Measurements from ENCODE around the gene MEIS3. TPM values are rescaled to one million over a fixed set of nuclear protein-coding genes. Genes with fewer than 3 reads are reported as not detected.
"Not testable (repeated sequence)": the region's sequence is repeated elsewhere in the genome, so short reads cannot be mapped to it uniquely, and the experiment has no call there.

Gene MEIS3
- total RNA-seq, 1 experiment from 2014 or later = 1.3 TPM

- not testable (repeated sequence) for H3K27ac ChIP-seq (ENCODE audit: low read length)
Measured at GRCh38 chr19:47384533-47384932, 34.8 kb downstream of the MEIS3 start.

GRCh38 chr19:47383890-47384289 is 35.4 kb downstream of the MEIS3 start:
- H3K4me3 ChIP-seq (ENCODE audit: low read length); H3K79me2 ChIP-seq (ENCODE audit: low read length); H3K27me3 ChIP-seq (ENCODE audit: low read length); ATAC-seq; H2AFZ ChIP-seq (ENCODE audit: low read length); H3K9me2 ChIP-seq (replicated peaks; ENCODE audit: low read length); H3K27ac ChIP-seq (ENCODE audit: low read length); H3K4me2 ChIP-seq (ENCODE audit: low read length); H3K36me3 ChIP-seq (ENCODE audit: low read depth, low read length); CTCF ChIA-PET; POLR2A ChIA-PET (ENCODE audit: unreplicated experiment); DNase-seq; intact Hi-C loops (cut with micrococcal nuclease); H4K20me1 ChIP-seq (ENCODE audit: low read length); H3K4me1 ChIP-seq (ENCODE audit: insufficient read depth, low read length); H3F3A ChIP-seq (ENCODE audit: low read length, unreplicated experiment); BruUV-seq (replicated peaks); H3K9ac ChIP-seq (ENCODE audit: low read length); H3K9me3 ChIP-seq (ENCODE audit: low read length): not testable (repeated sequence)

More at GRCh38 chr19:47384533-47384932, 34.8 kb downstream of the MEIS3 start:
- POLR2A ChIA-PET (ENCODE audit: unreplicated experiment); H3K79me2 ChIP-seq (ENCODE audit: low read length); BruUV-seq (replicated peaks); H3K4me3 ChIP-seq (ENCODE audit: low read length); ATAC-seq; H3F3A ChIP-seq (ENCODE audit: low read length, unreplicated experiment); H3K27me3 ChIP-seq (ENCODE audit: low read length); H3K9me2 ChIP-seq (replicated peaks; ENCODE audit: low read length); H3K36me3 ChIP-seq (ENCODE audit: low read depth, low read length); DNase-seq; H2AFZ ChIP-seq (ENCODE audit: low read length); H3K9ac ChIP-seq (ENCODE audit: low read length); H3K9me3 ChIP-seq (ENCODE audit: low read length); intact Hi-C loops (cut with micrococcal nuclease); H4K20me1 ChIP-seq (ENCODE audit: low read length); H3K4me1 ChIP-seq (ENCODE audit: insufficient read depth, low read length); H3K4me2 ChIP-seq (ENCODE audit: low read length); CTCF ChIA-PET: not testable (repeated sequence)

- Histone ChIP-seq H3K4me1 (ENCODE audit: insufficient read depth, low read length) (no peaks in the 10 kb centered on the region), H3K79me2 (ENCODE audit: low read length) (no peaks in the 10 kb centered on the region), H3K9me3 (ENCODE audit: low read length) (no peaks in the 10 kb centered on the region), H2AFZ (ENCODE audit: low read length) (no peak overlapping the region), H3K9ac (ENCODE audit: low read length) (no peak overlapping the region), H3F3A (ENCODE audit: low read length, unreplicated experiment) (no peaks in the 10 kb centered on the region), H3K36me3 (ENCODE audit: low read depth, low read length) (no peaks in the 10 kb centered on the region), H3K27me3 (ENCODE audit: low read length) (no peaks in the 10 kb centered on the region), H3K9me2 (replicated peaks; ENCODE audit: low read length) (no peaks in the 10 kb centered on the region), H3K27ac (ENCODE audit: low read length) (no peak overlapping the region), H3K4me2 (ENCODE audit: low read length) (no peak overlapping the region), H4K20me1 (ENCODE audit: low read length) (no peaks in the 10 kb centered on the region), H3K4me3 (ENCODE audit: low read length) (no peak overlapping the region)
- DNase-seq (no peak), ATAC-seq (no peak)
- ChIA-PET CTCF (interaction anchor here (0.7 kb wide), 1 partner anchor 134 kb away, joined by 3 read pairs; no protein-coding TSS in a partner anchor), POLR2A (ENCODE audit: unreplicated experiment) (no interaction called here)
- intact Hi-C loops (cut with micrococcal nuclease) = no loop called here
- BruUV-seq (replicated peaks) = no TSS peak
- no peak for TF ChIP-seq EZH2 (IDR thresholded peaks at IDR 0.05; ENCODE audit: low read length, unreplicated experiment)
Measured at GRCh38 chr19:47381653-47382279, 37.6 kb downstream of the MEIS3 start.

- POLR2A ChIA-PET (ENCODE audit: unreplicated experiment) = no interaction called here
Measured at GRCh38 chr19:47381121-47381520, 38.2 kb downstream of the MEIS3 start.

More at GRCh38 chr19:47381121-47381520, 38.2 kb downstream of the MEIS3 start:
- no peak overlapping the region for H3K4me2 ChIP-seq (ENCODE audit: low read length)
- H3K9ac ChIP-seq (ENCODE audit: low read length) = no peak overlapping the region
- CTCF ChIA-PET = interaction anchor here (0.7 kb wide), 1 partner anchor 135 kb away, joined by 3 read pairs; no protein-coding TSS in a partner anchor
- no TSS peak for BruUV-seq (replicated peaks)
- no peak overlapping the region for H3K4me3 ChIP-seq (ENCODE audit: low read length)
- H3K4me1 ChIP-seq (ENCODE audit: insufficient read depth, low read length) = no peaks in the 10 kb centered on the region
- H3K9me2 ChIP-seq (replicated peaks; ENCODE audit: low read length) = no peaks in the 10 kb centered on the region
- H3K27me3 ChIP-seq (ENCODE audit: low read length) = no peaks in the 10 kb centered on the region
- no peaks in the 10 kb centered on the region for H3K36me3 ChIP-seq (ENCODE audit: low read depth, low read length)
- ATAC-seq (no peak), DNase-seq (no peak)
- H3K79me2 ChIP-seq (ENCODE audit: low read length) = no peaks in the 10 kb centered on the region
- H4K20me1 ChIP-seq (ENCODE audit: low read length) = no peaks in the 10 kb centered on the region
- no peak overlapping the region for H2AFZ ChIP-seq (ENCODE audit: low read length)
- no peaks in the 10 kb centered on the region for H3K9me3 ChIP-seq (ENCODE audit: low read length)
- TF ChIP-seq EZH2 (IDR thresholded peaks at IDR 0.05; ENCODE audit: low read length, unreplicated experiment) (no peak), CTCF (conservative IDR thresholded peaks at IDR 0.05; ENCODE audit: low read depth, low read length) (no peak), EZH2phosphoT487 (IDR thresholded peaks at IDR 0.05; ENCODE audit: borderline replicate concordance, low read length) (no peak)
- intact Hi-C loops (cut with micrococcal nuclease) = no loop called here
- H3K27ac ChIP-seq (ENCODE audit: low read length) = no peak overlapping the region
- H3F3A ChIP-seq (ENCODE audit: low read length, unreplicated experiment) = no peaks in the 10 kb centered on the region

All from PC-3 (cell line).